SU-DHL-6 (cell line): ENCODE results near the gene SNTG2.

Experiments used
- H2AFZ ChIP-seq: fragments of 200-600 bp; sonication (generic); 2 replicates; pipeline ENCODE4 v1.6.1; 2014; ENCODE audit warnings: low read depth, mild to moderate bottlenecking, moderate library complexity, mixed read lengths, antibody characterized with exemption, low read length; ENCODE audit not compliant: severe bottlenecking
- H3F3A ChIP-seq: fragments of 200-600 bp; shearing (Covaris generic); 2 replicates; pipeline ENCODE4 v1.6.0; 2016; ENCODE audit warnings: antibody characterized with exemption, mild to moderate bottlenecking; ENCODE audit not compliant: insufficient read depth
- H3K27ac ChIP-seq: fragments of 200-600 bp; sonication (generic); 2 replicates; pipeline ENCODE4 v1.5.1; 2016; ENCODE audit warnings: low read depth, mild to moderate bottlenecking, low read length, moderate library complexity, mixed read lengths
- H3K27me3 ChIP-seq: fragments of 200-600 bp; sonication (generic), shearing (Covaris generic); 2 replicates; pipeline ENCODE4 v1.6.0; 2014; ENCODE audit warnings: mild to moderate bottlenecking, low read length
- H3K36me3 ChIP-seq: fragments of 200-600 bp; sonication (generic); 2 replicates; pipeline ENCODE4 v1.6.1; 2014; ENCODE audit warnings: mild to moderate bottlenecking, low read length, mixed read lengths
- H3K4me2 ChIP-seq: fragments of 300-600, 200-600 bp; shearing (Covaris generic), sonication (generic); 2 replicates; pipeline ENCODE4 v1.6.0; 2014; ENCODE audit warnings: low read length, low read depth, mild to moderate bottlenecking; ENCODE audit not compliant: poor library complexity, severe bottlenecking
- H3K4me3 ChIP-seq: fragments of 200-600 bp; sonication (generic); 2 replicates; pipeline ENCODE4 v1.5.1; 2014; ENCODE audit warnings: antibody characterized with exemption, low read length, mild to moderate bottlenecking, mixed read lengths; ENCODE audit not compliant: insufficient read depth, poor library complexity, severe bottlenecking
- H3K79me2 ChIP-seq: fragments of 200-600 bp; sonication (generic); 2 replicates; pipeline ENCODE4 v1.6.1; 2014; ENCODE audit warnings: mild to moderate bottlenecking, low read length, moderate library complexity; ENCODE audit not compliant: insufficient read depth
- H3K9ac ChIP-seq: fragments of 200-600 bp; sonication (generic); 2 replicates; pipeline ENCODE4 v1.7.0; 2014; ENCODE audit warnings: mild to moderate bottlenecking, low read length
- H3K9me2 ChIP-seq: fragments of 200-600 bp; sonication (generic); replicated peaks from 2 replicates; pipeline ENCODE4 v1.6.1; 2014; ENCODE audit warnings: low read length; ENCODE audit not compliant: insufficient read depth
- H3K9me3 ChIP-seq: fragments of 200-600 bp; sonication (generic); 2 replicates; pipeline ENCODE4 v1.6.1; 2014; ENCODE audit warnings: low read length, mixed read lengths; ENCODE audit not compliant: insufficient read depth
- H4K20me1 ChIP-seq: fragments of 200-600 bp; sonication (generic); 2 replicates; pipeline ENCODE4 v1.6.1; 2014; ENCODE audit warnings: low read depth, mild to moderate bottlenecking, antibody characterized with exemption, low read length, moderate library complexity, mixed read lengths
- CTCF ChIP-seq: fragments of 200-600 bp; sonication (generic); IDR thresholded peaks from one replicate; pipeline ENCODE4 v1.5.1; 2017; ENCODE audit warnings: antibody characterized with exemption, mild to moderate bottlenecking, low read length, moderate library complexity; ENCODE audit not compliant: insufficient read depth, poor library complexity, severe bottlenecking
- EZH2phosphoT487 ChIP-seq: fragments of 200-600 bp; sonication (generic), shearing (Covaris generic); conservative IDR thresholded peaks from 2 replicates; pipeline ENCODE4 v1.6.1; 2018; ENCODE audit warnings: mild to moderate bottlenecking, antibody characterized with exemption, low read length, moderate library complexity, mixed read lengths

SNTG2 gene

GRCh38 chr2:1159013-1159412 is 208.4 kb downstream of the SNTG2 start:
- no peak overlapping the region for H3K4me2 ChIP-seq
- no peaks in the 10 kb centered on the region for H4K20me1 ChIP-seq
- no peak for TF ChIP-seq CTCF
- TF ChIP-seq EZH2phosphoT487 = no peak
- no peaks in the 10 kb centered on the region for H3F3A ChIP-seq
- H3K27ac ChIP-seq = no peak overlapping the region
- H3K4me3 ChIP-seq = no peak overlapping the region
- no peaks in the 10 kb centered on the region for H3K36me3 ChIP-seq
- H3K9me3 ChIP-seq = no peaks in the 10 kb centered on the region
- no peaks in the 10 kb centered on the region for H3K27me3 ChIP-seq
- no peak overlapping the region for H3K9ac ChIP-seq
- H2AFZ ChIP-seq = no peak overlapping the region
- H3K79me2 ChIP-seq = no peaks in the 10 kb centered on the region
- H3K9me2 ChIP-seq = no peaks in the 10 kb centered on the region

- Histone ChIP-seq H3K36me3 (no peaks in the 10 kb centered on the region), H3K9me3 (no peaks in the 10 kb centered on the region), H3K27me3 (no peaks in the 10 kb centered on the region), H3K4me2 (no peak overlapping the region), H4K20me1 (no peaks in the 10 kb centered on the region), H3F3A (no peaks in the 10 kb centered on the region), H3K79me2 (no peaks in the 10 kb centered on the region), H3K27ac (no peak overlapping the region), H2AFZ (no peak overlapping the region), H3K9ac (no peak overlapping the region), H3K9me2 (no peaks in the 10 kb centered on the region), H3K4me3 (no peak overlapping the region)
- no peak for TF ChIP-seq EZH2phosphoT487
- TF ChIP-seq CTCF = no peak
Measured at GRCh38 chr2:1162246-1162645, 211.6 kb downstream of the SNTG2 start.

GRCh38 chr2:1162768-1163584 is 212.3 kb downstream of the SNTG2 start:
- peak overlapping the region; percentile 77 for H2AFZ ChIP-seq
- no peak overlapping the region for H3K4me2 ChIP-seq
- TF ChIP-seq CTCF = no peak
- no peak for TF ChIP-seq EZH2phosphoT487
- H3K9ac ChIP-seq = no peak overlapping the region
- H3F3A ChIP-seq = no peaks in the 10 kb centered on the region
- no peaks in the 10 kb centered on the region for H3K27me3 ChIP-seq
- no peaks in the 10 kb centered on the region for H3K9me3 ChIP-seq
- H3K9me2 ChIP-seq = no peaks in the 10 kb centered on the region
- H3K36me3 ChIP-seq = no peaks in the 10 kb centered on the region
- no peak overlapping the region for H3K27ac ChIP-seq
- H3K79me2 ChIP-seq = no peaks in the 10 kb centered on the region
- no peaks in the 10 kb centered on the region for H4K20me1 ChIP-seq
- H3K4me3 ChIP-seq = no peak overlapping the region
